Measurements from ENCODE around the gene UTS2B. TPM values are rescaled to one million over a fixed set of nuclear protein-coding genes. Genes with fewer than 3 reads are reported as not detected.

Gene UTS2B
- total and polyA plus RNA-seq, 2 of the 4 experiments (the other 2 are of a cell fraction): 0.72 to 0.79 TPM

DNA sequence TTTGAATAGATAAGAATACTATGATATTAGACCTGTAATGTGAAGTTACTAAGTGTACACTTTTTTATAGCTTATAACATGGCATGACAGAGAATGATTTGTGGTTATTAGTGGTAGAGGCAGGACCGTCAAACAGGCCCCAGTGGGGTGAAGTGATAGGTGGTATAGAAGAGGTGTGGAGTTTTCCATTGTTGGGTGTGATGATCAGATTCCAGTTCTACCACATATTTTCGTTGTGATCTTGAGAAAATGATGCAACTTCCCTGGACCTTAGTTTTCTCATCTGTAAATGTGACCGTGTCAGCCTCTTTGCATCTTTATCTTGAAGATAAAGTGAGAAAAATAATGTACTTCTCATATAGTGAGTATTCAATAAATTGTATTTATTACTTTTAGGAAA lies 30.3 kb upstream of the UTS2B start:
- Histone ChIP-seq H3K4me3 (ENCODE audit: insufficient read depth, low read depth, low read length) (no peak overlapping the region), H3K4me1 (ENCODE audit: control insufficient read depth, insufficient read depth, low read length) (peaks cover 12% of the 10 kb centered on the region), H3K36me3 (ENCODE audit: control insufficient read depth, insufficient read depth, low read length) (peaks cover 38% of the 10 kb centered on the region), H2AFZ (replicated peaks; ENCODE audit: low read length, poor library complexity) (no peak overlapping the region), H3K9me1 (ENCODE audit: insufficient read depth, low read length) (peaks cover 12% of the 10 kb centered on the region), H4K8ac (ENCODE audit: low read depth in 2 of 2, low read length in 2 of 2) (no peak overlapping the region), H2AK9ac (replicated peaks; ENCODE audit: low read depth, low read length, poor library complexity) (no peak overlapping the region), H4K91ac (ENCODE audit: insufficient read depth, low read depth, low read length) (no peak overlapping the region), H3K4ac (ENCODE audit: low read depth, low read length) (no peak overlapping the region), H3K27ac (ENCODE audit: insufficient read depth, low read length) (no peak overlapping the region), H3K56ac (ENCODE audit: extremely low read depth, insufficient read depth, low read length) (no peak overlapping the region), H3K14ac (replicated peaks; ENCODE audit: low read depth, low read length) (no peak overlapping the region), H3K9me3 (ENCODE audit: control insufficient read depth, insufficient read depth, low read length) (no peaks in the 10 kb centered on the region), H3K18ac (ENCODE audit: low read depth, low read length) (no peak overlapping the region), H3K23ac (ENCODE audit: low read depth, low read length) (0 out of 2 replicates have a peak overlapping the region, but pooled peaks have one; percentile 4), H3K79me1 (ENCODE audit: low read depth in 1 of 2, low read length in 2 of 2) (peaks cover 47 to 62% of the 10 kb centered on the region in 2 experiments), H3K4me2 (ENCODE audit: low read depth, low read length) (no peak overlapping the region), H3K27me3 (ENCODE audit: control insufficient read depth, insufficient read depth, low read length) (no peaks in the 10 kb centered on the region), H2BK5ac (ENCODE audit: low read depth, low read length, poor library complexity, severe bottlenecking) (no peak overlapping the region), H2BK15ac (ENCODE audit: low read depth, low read length) (no peak overlapping the region), H4K5ac (ENCODE audit: low read depth, low read length) (no peak overlapping the region), H3K9ac (ENCODE audit: low read depth, low read length) (no peak overlapping the region), H2AK5ac (ENCODE audit: low read depth, low read length) (no peak overlapping the region), H2BK20ac (ENCODE audit: low read depth, low read length) (no peak overlapping the region), H2BK120ac (ENCODE audit: low read depth, low read length) (no peak overlapping the region), H4K20me1 (ENCODE audit: insufficient read depth, low read length) (no peaks in the 10 kb centered on the region; the same call in 1 of the 2 replicates)
- no peak for ATAC-seq (ENCODE audit: low read depth)
- DNase-seq: no peak
- dilution Hi-C loops (cut with HindIII; ENCODE audit: low sequenced_read_pairs, unreplicated experiment) (no loop called here), in situ Hi-C loops (cut with MboI; ENCODE audit: low sequenced_read_pairs) (no loop called here), intact Hi-C loops (cut with micrococcal nuclease) (no loop called here)
- ChIA-PET POLR2A (ENCODE audit: unreplicated experiment) (no interaction called here), CTCF (no interaction called here)
- BruUV-seq (replicated peaks): no TSS peak
- WGBS, 2 experiments (ENCODE audit: extremely low coverage in 2 of 2, insufficient read length in 1 of 2): no CpG with 5 or more reads among the region's 3 CpGs
- TF ChIP-seq SMC3 (IDR thresholded peaks at IDR 0.05; ENCODE audit: low read depth, low read length): no peak
- TF ChIP-seq CTCF (conservative IDR thresholded peaks at IDR 0.05; ENCODE audit: low read depth, low read length): no peak
- no peak for TF ChIP-seq RCOR1 (IDR thresholded peaks at IDR 0.05; ENCODE audit: insufficient replicate concordance, low read length)
- TF ChIP-seq MAZ (IDR thresholded peaks at IDR 0.05; ENCODE audit: borderline replicate concordance, low read depth, low read length): no peak
- no peak for TF ChIP-seq MAFK (IDR thresholded peaks at IDR 0.05; ENCODE audit: low read depth, low read length)
- no peak for TF ChIP-seq MXI1 (IDR thresholded peaks at IDR 0.05; ENCODE audit: borderline replicate concordance, low read depth, low read length)
- TF ChIP-seq RFX5 (IDR thresholded peaks at IDR 0.05; ENCODE audit: low read depth, low read length): no peak
- no peak for TF ChIP-seq NFE2L2 (IDR thresholded peaks at IDR 0.05; ENCODE audit: low read depth, low read length)
- TF ChIP-seq, protein P1, sequence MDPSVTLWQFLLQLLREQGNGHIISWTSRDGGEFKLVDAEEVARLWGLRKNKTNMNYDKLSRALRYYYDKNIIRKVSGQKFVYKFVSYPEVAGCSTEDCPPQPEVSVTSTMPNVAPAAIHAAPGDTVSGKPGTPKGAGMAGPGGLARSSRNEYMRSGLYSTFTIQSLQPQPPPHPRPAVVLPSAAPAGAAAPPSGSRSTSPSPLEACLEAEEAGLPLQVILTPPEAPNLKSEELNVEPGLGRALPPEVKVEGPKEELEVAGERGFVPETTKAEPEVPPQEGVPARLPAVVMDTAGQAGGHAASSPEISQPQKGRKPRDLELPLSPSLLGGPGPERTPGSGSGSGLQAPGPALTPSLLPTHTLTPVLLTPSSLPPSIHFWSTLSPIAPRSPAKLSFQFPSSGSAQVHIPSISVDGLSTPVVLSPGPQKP (IDR thresholded peaks at IDR 0.05; ENCODE audit: borderline replicate concordance, low read depth, low read length): no peak

Data from IMR-90 (cell line).